Measurements from ENCODE around the gene PIWIL1.

The PIWIL1 gene

DNA sequence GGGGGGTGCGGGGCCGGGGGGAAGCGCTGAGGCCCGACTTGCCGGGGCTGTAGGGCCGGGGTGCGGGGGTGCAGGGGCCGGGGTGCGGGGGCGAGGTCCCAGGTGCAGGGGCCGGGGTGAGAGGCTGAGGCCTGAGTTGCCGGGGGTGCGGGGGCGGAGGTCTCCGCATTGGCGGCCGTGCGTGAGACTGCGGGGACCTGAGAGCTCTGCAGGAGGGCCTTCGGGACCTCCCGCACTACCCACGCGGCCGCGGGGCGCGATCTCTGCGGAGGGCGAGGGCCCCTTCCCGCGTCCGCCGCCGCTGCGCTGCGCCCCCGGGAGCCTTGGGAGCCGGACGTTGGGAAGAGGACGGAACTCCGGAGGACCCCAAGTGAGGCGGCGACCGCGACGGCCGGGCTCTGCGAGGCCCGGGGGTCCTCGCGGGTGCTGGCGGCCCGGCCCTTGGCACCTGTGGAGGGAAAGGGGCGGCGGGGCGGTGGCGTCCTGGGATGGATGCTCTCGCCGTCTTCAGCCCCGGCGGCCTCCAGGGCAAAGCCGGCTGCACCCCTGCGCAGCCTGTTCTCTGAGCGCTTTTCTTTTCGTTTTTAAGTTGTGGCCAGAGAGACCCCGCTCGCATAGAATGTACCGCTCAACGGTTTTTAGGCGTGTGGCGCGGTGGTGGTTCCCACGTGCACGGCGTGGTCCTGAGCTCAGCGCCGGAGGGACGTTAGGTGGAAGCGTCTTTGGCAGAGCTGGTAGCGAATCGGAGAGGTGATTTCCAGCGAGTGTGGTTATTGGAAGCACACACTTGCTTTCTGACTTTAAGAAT lies 1.3 kb downstream of the PIWIL1 start:
- TF ChIP-seq, protein P1, sequence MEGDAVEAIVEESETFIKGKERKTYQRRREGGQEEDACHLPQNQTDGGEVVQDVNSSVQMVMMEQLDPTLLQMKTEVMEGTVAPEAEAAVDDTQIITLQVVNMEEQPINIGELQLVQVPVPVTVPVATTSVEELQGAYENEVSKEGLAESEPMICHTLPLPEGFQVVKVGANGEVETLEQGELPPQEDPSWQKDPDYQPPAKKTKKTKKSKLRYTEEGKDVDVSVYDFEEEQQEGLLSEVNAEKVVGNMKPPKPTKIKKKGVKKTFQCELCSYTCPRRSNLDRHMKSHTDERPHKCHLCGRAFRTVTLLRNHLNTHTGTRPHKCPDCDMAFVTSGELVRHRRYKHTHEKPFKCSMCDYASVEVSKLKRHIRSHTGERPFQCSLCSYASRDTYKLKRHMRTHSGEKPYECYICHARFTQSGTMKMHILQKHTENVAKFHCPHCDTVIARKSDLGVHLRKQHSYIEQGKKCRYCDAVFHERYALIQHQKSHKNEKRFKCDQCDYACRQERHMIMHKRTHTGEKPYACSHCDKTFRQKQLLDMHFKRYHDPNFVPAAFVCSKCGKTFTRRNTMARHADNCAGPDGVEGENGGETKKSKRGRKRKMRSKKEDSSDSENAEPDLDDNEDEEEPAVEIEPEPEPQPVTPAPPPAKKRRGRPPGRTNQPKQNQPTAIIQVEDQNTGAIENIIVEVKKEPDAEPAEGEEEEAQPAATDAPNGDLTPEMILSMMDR (IDR thresholded peaks at IDR 0.05): no peak
- DNase-seq: no peak
- H3K27me3 Mint-ChIP-seq (ENCODE audit: low read depth, poor library complexity): peaks cover 22% of the 10 kb centered on the region
- no peaks in the 10 kb centered on the region for H3K36me3 Mint-ChIP-seq (ENCODE audit: low read depth)
- peaks cover 5% of the 10 kb centered on the region for H3K4me1 Mint-ChIP-seq
- H3K27ac Mint-ChIP-seq: no peak overlapping the region
- H3K9me3 Mint-ChIP-seq: peaks cover 13% of the 10 kb centered on the region
- H3K4me3 Mint-ChIP-seq: no peak overlapping the region

DNA sequence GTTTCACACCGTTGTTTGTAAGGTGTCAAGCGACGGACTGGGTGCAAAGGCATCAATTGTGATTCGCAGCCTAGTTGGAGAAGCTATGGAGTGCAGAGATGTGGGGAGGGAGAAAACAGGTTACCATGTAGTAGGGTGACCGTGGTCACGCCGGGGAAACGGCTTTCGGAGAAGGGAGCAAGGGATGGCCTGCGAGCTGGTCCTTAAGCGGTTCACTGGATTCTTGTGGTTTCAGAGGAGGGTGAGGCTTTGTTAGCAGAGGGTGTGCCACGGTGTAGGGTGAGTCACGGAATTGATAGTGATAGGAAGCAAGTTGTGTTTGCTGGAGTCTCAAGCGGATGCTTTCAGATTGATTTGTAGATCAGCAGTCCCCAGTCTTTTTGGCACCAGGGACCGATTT lies 2.3 kb downstream of the PIWIL1 start:
- Mint-ChIP-seq H3K27ac (no peak overlapping the region), H3K36me3 (ENCODE audit: low read depth) (no peaks in the 10 kb centered on the region), H3K9me3 (peaks cover 6% of the 10 kb centered on the region), H3K4me3 (no peak overlapping the region), H3K27me3 (ENCODE audit: low read depth, poor library complexity) (peaks cover 13% of the 10 kb centered on the region), H3K4me1 (peaks cover 5% of the 10 kb centered on the region)
- DNase-seq: no peak
- TF ChIP-seq, protein P1 (IDR thresholded peaks at IDR 0.05): no peak

DNA sequence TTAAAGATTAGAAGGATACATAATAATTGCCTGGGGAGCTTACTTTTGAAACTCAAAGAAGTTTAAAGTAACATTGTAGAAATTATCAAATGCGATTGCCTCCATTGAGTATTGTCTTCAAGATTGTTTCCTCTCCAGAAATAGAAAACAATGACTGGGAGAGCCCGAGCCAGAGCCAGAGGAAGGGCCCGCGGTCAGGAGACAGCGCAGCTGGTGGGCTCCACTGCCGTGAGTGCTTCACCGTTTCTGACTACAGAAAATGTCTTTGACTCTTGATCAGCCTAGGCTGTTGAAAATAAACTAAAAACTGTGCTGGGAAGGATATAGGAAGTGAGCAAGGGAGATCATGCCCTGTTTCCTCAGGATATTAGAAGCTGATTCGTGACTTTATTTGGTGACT lies 4.8 kb downstream of the PIWIL1 start:
- H3K36me3 Mint-ChIP-seq (ENCODE audit: low read depth): no peaks in the 10 kb centered on the region
- no peak overlapping the region for H3K4me3 Mint-ChIP-seq
- DNase-seq: no peak
- no peak overlapping the region for H3K27ac Mint-ChIP-seq
- H3K4me1 Mint-ChIP-seq: peaks cover 5% of the 10 kb centered on the region
- H3K27me3 Mint-ChIP-seq (ENCODE audit: low read depth, poor library complexity): peaks cover 12% of the 10 kb centered on the region
- TF ChIP-seq, protein P1 (IDR thresholded peaks at IDR 0.05): no peak
- peaks cover 5% of the 10 kb centered on the region for H3K9me3 Mint-ChIP-seq

DNA sequence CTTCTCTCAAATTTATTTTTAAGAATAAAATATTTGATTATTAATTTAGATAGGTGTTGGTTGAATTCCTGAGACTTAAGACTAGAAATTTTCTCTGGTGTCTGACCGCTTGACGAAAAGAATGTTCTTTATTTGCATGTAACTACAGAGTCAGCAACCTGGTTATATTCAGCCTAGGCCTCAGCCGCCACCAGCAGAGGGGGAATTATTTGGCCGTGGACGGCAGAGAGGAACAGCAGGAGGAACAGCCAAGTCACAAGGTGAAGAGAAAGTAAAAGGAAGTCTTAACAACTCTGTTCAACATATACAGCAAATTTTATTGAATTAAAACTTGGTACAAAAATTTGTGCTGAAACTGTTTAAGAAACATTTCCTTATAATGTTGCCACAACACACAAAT lies 5.2 kb downstream of the PIWIL1 start:
- no peaks in the 10 kb centered on the region for H3K36me3 Mint-ChIP-seq (ENCODE audit: low read depth)
- H3K27ac Mint-ChIP-seq: no peak overlapping the region
- no peak overlapping the region for H3K4me3 Mint-ChIP-seq
- H3K4me1 Mint-ChIP-seq: peaks cover 5% of the 10 kb centered on the region
- TF ChIP-seq, protein P1 (IDR thresholded peaks at IDR 0.05): no peak
- no peak for DNase-seq
- H3K27me3 Mint-ChIP-seq (ENCODE audit: low read depth, poor library complexity): peaks cover 12% of the 10 kb centered on the region
- H3K9me3 Mint-ChIP-seq: peaks cover 5% of the 10 kb centered on the region

DNA sequence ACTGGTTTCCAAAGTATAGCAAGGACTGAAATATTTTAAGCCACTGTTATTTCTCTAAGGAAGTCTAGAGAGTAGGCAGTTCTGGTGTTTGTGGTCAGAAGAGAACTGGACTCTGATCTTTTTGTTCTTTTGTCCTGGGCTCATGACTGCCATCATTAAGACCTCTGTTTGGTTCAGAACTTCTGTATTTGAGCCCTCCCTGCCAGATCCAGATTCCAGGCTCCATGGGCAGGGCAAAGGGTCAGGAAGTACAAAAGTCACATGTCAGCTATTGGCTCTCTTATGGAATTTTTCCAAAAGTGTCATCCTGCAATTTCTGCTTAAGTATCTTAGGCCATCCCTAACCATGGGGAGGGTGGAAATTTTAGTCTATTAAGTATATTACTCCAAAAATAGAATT lies 6.8 kb downstream of the PIWIL1 start:
- Mint-ChIP-seq H3K4me1 (peaks cover 5% of the 10 kb centered on the region), H3K36me3 (ENCODE audit: low read depth) (no peaks in the 10 kb centered on the region), H3K9me3 (peaks cover 5% of the 10 kb centered on the region), H3K4me3 (no peak overlapping the region), H3K27me3 (ENCODE audit: low read depth, poor library complexity) (peaks cover 15% of the 10 kb centered on the region), H3K27ac (no peak overlapping the region)
- TF ChIP-seq, protein P1 (IDR thresholded peaks at IDR 0.05): no peak
- no peak for DNase-seq

DNA sequence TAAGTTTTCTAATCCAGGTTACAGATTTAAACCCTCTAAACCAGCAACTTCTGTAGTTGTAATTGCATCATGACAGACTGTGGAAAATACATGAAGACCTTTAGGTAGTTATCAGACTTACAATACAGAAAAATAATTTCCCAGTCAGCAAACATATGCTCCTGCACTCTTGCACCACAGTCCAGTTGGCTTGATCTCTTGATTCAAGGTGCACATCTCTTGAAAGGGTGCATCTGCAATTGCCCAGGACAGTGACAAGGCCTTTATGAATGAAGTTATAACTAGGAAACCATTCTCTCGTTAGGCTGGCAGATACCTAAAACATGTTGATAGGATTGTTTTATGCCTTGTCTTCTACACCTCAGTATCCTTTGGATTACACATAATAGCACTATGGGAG lies 7.6 kb downstream of the PIWIL1 start:
- H3K36me3 Mint-ChIP-seq (ENCODE audit: low read depth): no peaks in the 10 kb centered on the region

More for the DNA sequence above, 7.6 kb downstream of the PIWIL1 start:
- peaks cover 1% of the 10 kb centered on the region for H3K4me1 Mint-ChIP-seq
- TF ChIP-seq, protein P1 (IDR thresholded peaks at IDR 0.05): no peak
- no peak overlapping the region for H3K4me3 Mint-ChIP-seq
- DNase-seq: no peak
- peaks cover 13% of the 10 kb centered on the region for H3K27me3 Mint-ChIP-seq (ENCODE audit: low read depth, poor library complexity)
- no peaks in the 10 kb centered on the region for H3K9me3 Mint-ChIP-seq
- no peak overlapping the region for H3K27ac Mint-ChIP-seq
